DND-41 (cell line): ENCODE results near the gene TYK2.
"Not testable (repeated sequence)": the region's sequence is repeated elsewhere in the genome, so short reads cannot be mapped to it uniquely, and the experiment has no call there.

Source experiments
- ATAC-seq: fragments of 200-7000 bp; cut with Tn5 transposase; 3 replicates; pipeline ENCODE4 v1.9.1; 2021; ENCODE audit warnings: low read depth; ENCODE audit not compliant: insufficient read depth
- DNase-seq: peaks from one replicate; pipeline ENCODE4 v3.0.0-alpha.2; 2020
- H2AFZ ChIP-seq: 2 replicates; pipeline ENCODE4 v1.6.0; 2012; ENCODE audit warnings: low read depth, low read length
- H3K27ac ChIP-seq: 2 replicates; pipeline ENCODE4 v1.5.1; 2012; ENCODE audit warnings: low read length, inconsistent platforms
- H3K27me3 ChIP-seq: fragments of 200-600 bp; sonication (generic); 2 replicates; pipeline ENCODE4 v1.6.0; 2012; ENCODE audit warnings: low read length, mild to moderate bottlenecking, inconsistent platforms; ENCODE audit not compliant: insufficient read depth, poor library complexity
- H3K36me3 ChIP-seq: 2 replicates; pipeline ENCODE4 v1.5.1; 2012; ENCODE audit warnings: low read length, inconsistent platforms; ENCODE audit not compliant: insufficient read depth
- H3K4me1 ChIP-seq: 2 replicates; pipeline ENCODE4 v1.5.1; 2012; ENCODE audit warnings: mild to moderate bottlenecking, low read length; ENCODE audit not compliant: insufficient read depth
- H3K4me2 ChIP-seq: 2 replicates; pipeline ENCODE4 v1.6.0; 2012; ENCODE audit warnings: mild to moderate bottlenecking, moderate library complexity, low read length, inconsistent platforms; ENCODE audit not compliant: insufficient read depth
- H3K4me3 ChIP-seq, 2 experiments: fragments of 200-600 bp in 1 of 2; shearing (Covaris generic) in 1 of 2; 2 replicates each; pipeline ENCODE4 v1.5.1; 2012 to 2016; ENCODE audit warnings: inconsistent platforms in 2 of 2, low read length in 2 of 2, mild to moderate bottlenecking in 2 of 2, low read depth in 1 of 2, moderate library complexity in 1 of 2
- H3K79me2 ChIP-seq: 2 replicates; pipeline ENCODE4 v1.6.0; 2012; ENCODE audit warnings: low read length, inconsistent platforms; ENCODE audit not compliant: insufficient read depth
- H3K9ac ChIP-seq: 2 replicates; pipeline ENCODE4 v1.6.0; 2012; ENCODE audit warnings: low read depth, mild to moderate bottlenecking, inconsistent platforms, low read length, moderate library complexity
- H3K9me3 ChIP-seq: 2 replicates; pipeline ENCODE4 v1.5.1; 2012; ENCODE audit warnings: low read length, moderate library complexity, mild to moderate bottlenecking, inconsistent platforms; ENCODE audit not compliant: insufficient read depth, severe bottlenecking
- H4K20me1 ChIP-seq: 2 replicates; pipeline ENCODE4 v1.6.0; 2012; ENCODE audit warnings: low read length; ENCODE audit not compliant: insufficient read depth
- EZH2 ChIP-seq: IDR thresholded peaks from 3 replicates; pipeline ENCODE4 v1.6.1; 2012; ENCODE audit warnings: borderline replicate concordance, low read depth, mild to moderate bottlenecking, moderate library complexity, low read length, inconsistent platforms; ENCODE audit not compliant: severe bottlenecking
- TF ChIP-seq, protein P1 (sequence below): IDR thresholded peaks from 2 replicates; pipeline ENCODE4 v1.5.1; 2012; ENCODE audit warnings: borderline replicate concordance, low read length, moderate library complexity, mild to moderate bottlenecking; ENCODE audit not compliant: poor library complexity, severe bottlenecking; ENCODE audit errors: extremely low read depth

Gene TYK2

DNA sequence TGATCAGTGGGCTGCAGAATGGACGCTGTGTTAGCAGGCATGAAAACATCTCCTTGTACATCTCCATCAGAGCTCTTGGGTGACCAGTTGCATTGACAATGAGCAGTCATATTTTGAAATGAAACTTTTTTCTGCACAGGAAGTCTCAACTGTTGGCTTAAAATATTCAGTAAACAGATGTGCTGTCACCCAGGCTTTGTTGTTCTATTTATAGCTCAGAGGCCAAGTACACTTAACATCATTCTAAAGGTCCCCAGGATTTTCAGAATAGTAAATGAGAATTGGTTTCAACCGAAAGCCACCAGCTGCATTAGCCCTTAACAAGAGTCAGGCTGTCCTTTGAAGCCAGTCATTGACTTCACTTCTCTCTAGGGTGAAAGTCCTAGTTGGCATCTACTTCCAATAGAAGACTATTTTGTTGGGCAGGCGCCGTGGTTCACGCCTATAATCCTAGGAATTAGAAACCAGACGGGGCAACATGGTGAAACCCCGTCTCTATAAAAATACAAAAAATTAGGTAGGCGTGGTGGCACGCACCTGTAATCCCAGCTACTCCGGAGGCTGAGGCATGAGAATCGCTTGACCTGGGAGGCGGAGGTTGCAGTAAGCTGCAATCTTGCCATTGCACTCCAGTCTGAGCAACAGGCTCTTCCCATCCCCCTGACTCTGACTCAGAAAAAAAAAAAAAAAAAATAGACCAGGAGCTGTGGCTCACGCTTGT lies 32.0 kb upstream of the TYK2 start:
- peak; percentile 73 for ATAC-seq
- Histone ChIP-seq H3K4me1 (peaks cover 42% of the 10 kb centered on the region), H3K27me3 (peaks cover 1% of the 10 kb centered on the region), H2AFZ (no peak overlapping the region), H3K4me2 (peak overlapping the region; percentile 14), H3K9me3 (no peaks in the 10 kb centered on the region), H3K9ac (peak overlapping the region; percentile 23), H3K27ac (peak overlapping the region; percentile 66), H4K20me1 (no peaks in the 10 kb centered on the region), H3K4me3 (no peak overlapping the region), H3K36me3 (no peaks in the 10 kb centered on the region), H3K79me2 (no peaks in the 10 kb centered on the region)
- peak; percentile 57 for DNase-seq
- TF ChIP-seq, protein P1, sequence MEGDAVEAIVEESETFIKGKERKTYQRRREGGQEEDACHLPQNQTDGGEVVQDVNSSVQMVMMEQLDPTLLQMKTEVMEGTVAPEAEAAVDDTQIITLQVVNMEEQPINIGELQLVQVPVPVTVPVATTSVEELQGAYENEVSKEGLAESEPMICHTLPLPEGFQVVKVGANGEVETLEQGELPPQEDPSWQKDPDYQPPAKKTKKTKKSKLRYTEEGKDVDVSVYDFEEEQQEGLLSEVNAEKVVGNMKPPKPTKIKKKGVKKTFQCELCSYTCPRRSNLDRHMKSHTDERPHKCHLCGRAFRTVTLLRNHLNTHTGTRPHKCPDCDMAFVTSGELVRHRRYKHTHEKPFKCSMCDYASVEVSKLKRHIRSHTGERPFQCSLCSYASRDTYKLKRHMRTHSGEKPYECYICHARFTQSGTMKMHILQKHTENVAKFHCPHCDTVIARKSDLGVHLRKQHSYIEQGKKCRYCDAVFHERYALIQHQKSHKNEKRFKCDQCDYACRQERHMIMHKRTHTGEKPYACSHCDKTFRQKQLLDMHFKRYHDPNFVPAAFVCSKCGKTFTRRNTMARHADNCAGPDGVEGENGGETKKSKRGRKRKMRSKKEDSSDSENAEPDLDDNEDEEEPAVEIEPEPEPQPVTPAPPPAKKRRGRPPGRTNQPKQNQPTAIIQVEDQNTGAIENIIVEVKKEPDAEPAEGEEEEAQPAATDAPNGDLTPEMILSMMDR = no peak
- no peak for TF ChIP-seq EZH2

GRCh38 chr19:10411224-10411623 lies 30.9 kb upstream of the TYK2 start:
- H3K4me3 ChIP-seq, H3K9me3 ChIP-seq, H4K20me1 ChIP-seq, H3K9ac ChIP-seq, DNase-seq, H2AFZ ChIP-seq, H3K27me3 ChIP-seq, ATAC-seq, H3K79me2 ChIP-seq, H3K36me3 ChIP-seq, H3K4me2 ChIP-seq: not testable (repeated sequence)
- Histone ChIP-seq H3K4me1 (peaks cover 39% of the 10 kb centered on the region), H3K27ac (peak overlapping the region; percentile 66; the same call in 1 of the 2 replicates)

- Histone ChIP-seq H3K79me2 (no peaks in the 10 kb centered on the region), H3K27me3 (no peaks in the 10 kb centered on the region), H3K4me3 (peak overlapping the region in 1 of 2 experiments; percentile 44; a peak in 2 of 4 replicates), H3K27ac (peak overlapping the region; percentile 77), H3K4me1 (peaks cover 48% of the 10 kb centered on the region), H2AFZ (peak overlapping the region; percentile 81), H4K20me1 (no peaks in the 10 kb centered on the region), H3K9me3 (no peaks in the 10 kb centered on the region), H3K4me2 (peak overlapping the region; percentile 53), H3K36me3 (no peaks in the 10 kb centered on the region), H3K9ac (peak overlapping the region; percentile 50)
- TF ChIP-seq, protein P1 = no peak
- no peak for TF ChIP-seq EZH2
- DNase-seq = peak; percentile 77
- peak; percentile 74 for ATAC-seq
Observed at GRCh38 chr19:10408511-10409283, 28.3 kb upstream of the TYK2 start.

DNA sequence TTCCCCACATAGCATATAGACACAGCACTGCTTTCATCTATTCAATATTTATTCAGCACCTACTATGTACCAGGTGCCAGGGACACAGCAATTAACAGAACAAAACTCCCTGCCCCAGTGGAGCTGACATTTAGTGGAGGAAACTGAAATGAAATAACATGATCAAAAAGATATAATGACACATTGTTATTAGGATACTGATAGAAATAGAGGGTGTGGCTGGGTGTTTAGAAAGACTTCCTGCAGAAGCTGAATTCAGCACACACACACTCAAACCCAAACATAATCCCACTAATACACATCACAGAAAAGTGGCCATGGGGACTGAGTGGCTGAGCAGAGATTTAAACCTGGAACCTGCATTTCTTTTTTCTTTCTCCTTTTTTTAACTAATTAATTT lies 26.7 kb upstream of the TYK2 start:
- Histone ChIP-seq H3K27me3 (no peaks in the 10 kb centered on the region), H3K4me1 (peaks cover 41% of the 10 kb centered on the region), H3K36me3 (no peaks in the 10 kb centered on the region; the same call in 1 of the 2 replicates), H4K20me1 (peaks cover 11% of the 10 kb centered on the region; the same call in 1 of the 2 replicates), H3K27ac (no peak overlapping the region), H3K79me2 (peaks cover 13% of the 10 kb centered on the region), H3K4me3 (no peak overlapping the region), H3K9ac (no peak overlapping the region), H2AFZ (no peak overlapping the region), H3K4me2 (no peak overlapping the region), H3K9me3 (no peaks in the 10 kb centered on the region)
- DNase-seq = no peak
- no peak for ATAC-seq
- TF ChIP-seq EZH2 = no peak
- TF ChIP-seq, protein P1 = no peak
